Breast epithelium (tissue), 3 donors: ENCODE data around the gene RIT2.

Experiments used
- POLR2A ChIP-seq: fragments of 450-650 bp; IDR thresholded peaks from one replicate; pipeline ENCODE4 v1.6.1; 2016; ENCODE audit warnings: antibody characterized with exemption, mild to moderate bottlenecking, moderate library complexity
- TF ChIP-seq, protein P1 (sequence below), 3 donors: fragments of 450-650 bp; IDR thresholded peaks; one replicate each; pipeline ENCODE4 v1.5.1; 2016 to 2017; ENCODE audit warnings: antibody characterized with exemption in 3 of 3, mild to moderate bottlenecking in 3 of 3, moderate library complexity in 3 of 3

DNA sequence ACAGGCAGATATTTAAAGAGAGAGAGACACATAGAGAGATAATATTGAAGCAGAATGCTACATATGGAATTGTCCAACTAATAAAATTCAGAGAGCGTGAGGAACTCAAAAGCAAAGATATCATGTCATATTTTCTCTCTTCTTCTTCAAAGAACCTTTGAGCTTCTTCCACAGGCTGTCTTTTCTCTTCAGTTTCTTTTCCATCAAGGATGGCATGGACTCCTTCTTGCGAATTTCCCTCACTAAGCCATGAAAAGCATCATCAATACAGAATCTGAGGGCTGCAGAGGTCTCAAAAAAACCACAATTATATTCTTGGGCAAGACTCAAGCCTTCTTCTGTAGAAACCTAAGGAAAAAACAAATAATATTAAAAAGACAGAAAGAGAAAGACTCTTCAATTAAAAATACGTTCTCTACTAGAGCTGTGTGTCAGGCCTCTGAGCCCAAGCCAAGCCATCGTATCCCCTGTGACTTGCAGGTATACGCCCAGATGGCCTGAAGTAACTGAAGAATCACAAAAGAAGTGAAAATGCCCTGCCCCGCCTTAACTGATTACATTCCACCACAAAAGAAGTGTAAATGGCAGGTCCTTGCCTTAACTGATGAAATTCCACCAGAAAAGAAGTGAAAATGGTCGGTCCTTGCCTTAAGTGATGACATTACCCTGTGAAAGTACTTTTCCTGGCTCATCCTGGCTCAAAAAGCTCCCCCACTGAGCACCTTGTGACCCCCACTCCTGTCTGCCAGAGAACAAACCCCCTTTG, 371.9 kb downstream of the RIT2 start:
- TF ChIP-seq, protein P1, sequence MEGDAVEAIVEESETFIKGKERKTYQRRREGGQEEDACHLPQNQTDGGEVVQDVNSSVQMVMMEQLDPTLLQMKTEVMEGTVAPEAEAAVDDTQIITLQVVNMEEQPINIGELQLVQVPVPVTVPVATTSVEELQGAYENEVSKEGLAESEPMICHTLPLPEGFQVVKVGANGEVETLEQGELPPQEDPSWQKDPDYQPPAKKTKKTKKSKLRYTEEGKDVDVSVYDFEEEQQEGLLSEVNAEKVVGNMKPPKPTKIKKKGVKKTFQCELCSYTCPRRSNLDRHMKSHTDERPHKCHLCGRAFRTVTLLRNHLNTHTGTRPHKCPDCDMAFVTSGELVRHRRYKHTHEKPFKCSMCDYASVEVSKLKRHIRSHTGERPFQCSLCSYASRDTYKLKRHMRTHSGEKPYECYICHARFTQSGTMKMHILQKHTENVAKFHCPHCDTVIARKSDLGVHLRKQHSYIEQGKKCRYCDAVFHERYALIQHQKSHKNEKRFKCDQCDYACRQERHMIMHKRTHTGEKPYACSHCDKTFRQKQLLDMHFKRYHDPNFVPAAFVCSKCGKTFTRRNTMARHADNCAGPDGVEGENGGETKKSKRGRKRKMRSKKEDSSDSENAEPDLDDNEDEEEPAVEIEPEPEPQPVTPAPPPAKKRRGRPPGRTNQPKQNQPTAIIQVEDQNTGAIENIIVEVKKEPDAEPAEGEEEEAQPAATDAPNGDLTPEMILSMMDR (IDR thresholded peaks at IDR 0.05) = no peak
- no peak for TF ChIP-seq POLR2A
